ENCODE results near the gene TCAF1.
A peak's percentile ranks its signal among the peaks of the same experiment; 100 is the strongest.
"Not testable (repeated sequence)": the region's sequence is repeated elsewhere in the genome, so short reads cannot be mapped to it uniquely, and the experiment has no call there.

Gene TCAF1

DNA sequence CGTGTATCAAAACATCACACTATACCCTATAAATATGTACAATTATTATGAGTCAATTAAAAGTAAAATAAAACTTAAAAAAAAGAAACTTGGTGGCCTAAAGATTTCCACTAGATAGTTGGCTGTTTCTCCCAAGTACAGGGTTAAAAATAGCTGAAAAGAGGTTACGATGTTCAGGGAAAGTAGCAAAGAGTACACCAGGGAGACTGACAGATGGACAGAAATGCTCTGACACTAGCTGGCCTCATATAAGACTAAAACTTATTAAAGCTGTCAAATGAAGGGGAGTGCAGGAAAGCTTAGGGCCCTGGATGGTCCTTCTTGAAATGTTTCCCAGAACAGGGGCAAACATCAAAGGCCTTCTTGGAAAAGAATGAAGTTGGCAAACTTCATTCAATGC, 51.3 kb downstream of the TCAF1 start:
- DNase-seq, result no peak

GRCh38 chr7:143849785-143850479, 52.0 kb downstream of the TCAF1 start:
- DNase-seq, result no peak

GRCh38 chr7:143848192-143848591, 53.8 kb downstream of the TCAF1 start:
- DNase-seq, result no peak

- no peak for DNase-seq
Measured at GRCh38 chr7:143846692-143847091, 55.3 kb downstream of the TCAF1 start.

DNA sequence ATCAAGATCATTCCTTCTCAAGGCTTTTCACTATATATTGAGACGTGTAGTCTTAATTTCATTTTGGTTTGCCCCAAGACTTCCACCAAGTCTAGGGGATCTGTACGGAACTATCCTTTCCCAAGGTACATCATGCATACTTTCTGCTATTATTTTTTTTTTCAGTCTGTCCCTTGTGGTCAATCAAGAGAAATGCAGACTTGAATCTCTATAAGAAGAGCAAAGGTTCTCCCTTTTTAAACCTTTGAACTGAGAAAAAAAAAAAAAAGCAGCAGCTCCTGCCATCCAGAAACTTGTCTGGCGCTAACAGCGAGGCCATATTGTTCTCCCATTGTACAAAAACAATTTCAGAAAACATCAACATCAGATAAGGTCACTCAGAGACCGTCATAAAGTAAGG, 60.3 kb downstream of the TCAF1 start:
- DNase-seq, result not testable (repeated sequence)

DNA sequence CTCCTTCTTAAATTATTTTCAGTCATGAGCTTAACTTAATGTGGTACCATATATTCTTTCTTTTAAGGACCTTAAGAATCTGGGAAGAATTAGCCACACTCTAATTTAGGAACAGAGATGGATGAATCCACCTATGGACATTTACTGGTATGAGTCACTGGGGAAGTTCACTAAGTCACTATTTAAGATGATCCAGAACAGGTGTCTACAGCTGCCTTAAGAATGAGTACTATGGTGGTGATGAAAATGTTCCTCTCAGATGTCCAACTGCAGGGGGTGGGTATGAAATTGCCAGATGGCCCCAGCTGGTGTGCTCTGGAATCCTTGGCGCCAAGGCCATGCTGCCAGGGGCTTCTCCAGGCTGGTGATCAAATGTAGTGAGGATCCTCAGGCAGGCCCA, 61.9 kb downstream of the TCAF1 start:
- DNase-seq, result not testable (repeated sequence)

DNA sequence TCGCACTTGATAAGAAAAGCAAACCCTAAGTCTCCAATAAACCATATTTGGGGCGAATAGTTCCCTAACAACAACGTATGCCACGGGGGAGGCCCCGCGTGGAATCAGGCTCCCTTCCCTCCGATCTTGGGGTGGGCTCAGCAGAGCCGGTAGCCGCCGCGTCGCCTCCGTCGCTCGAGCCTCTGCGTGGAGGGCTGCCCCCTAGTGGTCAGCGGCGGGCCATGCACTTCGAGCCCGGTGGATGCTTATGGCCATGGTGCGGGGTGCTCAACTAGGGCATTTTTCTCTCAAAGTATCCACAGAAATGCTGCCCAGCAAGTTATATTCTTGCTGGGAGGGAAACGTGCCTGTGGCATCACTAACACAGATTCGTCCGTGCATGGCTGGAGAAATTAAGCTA, 64.8 kb downstream of the TCAF1 start:
- DNase-seq, result peak; percentile 91

DNA sequence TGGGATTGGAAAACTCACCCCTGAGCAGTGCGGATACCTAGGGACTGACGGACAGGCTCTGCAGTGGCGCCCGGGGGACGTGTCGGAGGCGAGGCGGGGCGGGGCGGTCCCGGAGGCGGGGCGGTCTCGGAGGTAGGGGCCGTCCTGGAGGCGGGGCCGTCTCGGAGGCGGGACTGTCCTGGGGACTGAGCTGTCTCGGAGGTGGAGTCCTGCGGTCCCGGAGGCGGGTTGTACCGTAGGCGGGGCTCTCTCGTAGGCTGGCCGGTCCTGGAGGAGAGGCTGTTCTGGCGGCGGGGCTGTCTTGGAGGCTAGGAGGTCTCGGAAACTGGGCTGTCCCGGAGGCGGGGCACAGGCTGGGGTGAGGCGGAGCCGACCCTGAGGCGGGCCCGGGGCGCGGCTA, 65.4 kb downstream of the TCAF1 start:
- peak; percentile 87 for DNase-seq

GRCh38 chr7:143836088-143836487, 65.9 kb downstream of the TCAF1 start:
- DNase-seq, result not testable (repeated sequence)

GRCh38 chr7:143826578-143826977, 75.4 kb downstream of the TCAF1 start:
- not testable (repeated sequence) for DNase-seq

- DNase-seq, result not testable (repeated sequence)
Measured at GRCh38 chr7:143824295-143825135, 77.5 kb downstream of the TCAF1 start.

GRCh38 chr7:143823634-143824294, 78.2 kb downstream of the TCAF1 start:
- not testable (repeated sequence) for DNase-seq

- not testable (repeated sequence) for DNase-seq
Measured at GRCh38 chr7:143821392-143822277, 80.3 kb downstream of the TCAF1 start.

DNA sequence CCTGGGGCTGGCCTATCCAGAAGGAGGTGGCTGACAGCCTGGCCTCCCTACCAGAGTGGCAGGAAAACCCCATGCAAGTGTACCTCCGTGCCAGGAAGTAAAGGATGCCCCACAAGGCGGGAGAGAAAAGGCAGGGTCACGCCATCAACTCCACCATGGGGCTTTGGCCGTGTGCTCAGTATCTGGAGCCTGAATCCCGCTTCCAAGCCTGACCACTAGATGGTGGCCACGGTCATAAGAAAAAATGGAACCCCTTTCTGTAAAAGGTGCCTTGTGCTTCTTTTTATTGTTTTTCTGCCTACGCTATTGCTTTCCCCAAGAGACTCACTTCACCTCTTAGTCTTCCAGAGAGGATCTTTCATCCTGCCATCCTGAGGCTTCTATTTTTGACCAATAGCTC, 84.1 kb downstream of the TCAF1 start:
- not testable (repeated sequence) for DNase-seq

- not testable (repeated sequence) for DNase-seq
Measured at GRCh38 chr7:143816471-143817133, 85.4 kb downstream of the TCAF1 start.

DNA sequence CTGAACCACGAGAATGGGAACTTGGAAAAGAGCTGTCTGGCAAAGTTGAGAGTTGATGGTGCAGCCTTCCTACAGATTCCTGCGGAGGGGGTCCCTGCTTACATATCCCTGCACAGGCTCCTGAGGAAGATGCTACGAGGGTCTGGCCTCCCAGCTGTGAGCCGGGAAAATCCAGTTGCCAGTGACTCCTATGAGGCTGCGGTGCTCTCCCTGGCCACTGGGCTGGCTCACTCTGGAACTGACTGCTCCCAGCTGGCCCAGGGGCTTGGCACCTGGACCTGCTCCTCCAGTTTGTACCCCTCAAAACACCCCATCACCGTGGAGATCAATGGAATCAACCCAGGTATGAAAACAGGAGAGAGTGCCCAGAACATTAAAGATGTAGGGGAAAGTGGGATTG, 91.3 kb downstream of the TCAF1 start:
- not testable (repeated sequence) for DNase-seq

DNA sequence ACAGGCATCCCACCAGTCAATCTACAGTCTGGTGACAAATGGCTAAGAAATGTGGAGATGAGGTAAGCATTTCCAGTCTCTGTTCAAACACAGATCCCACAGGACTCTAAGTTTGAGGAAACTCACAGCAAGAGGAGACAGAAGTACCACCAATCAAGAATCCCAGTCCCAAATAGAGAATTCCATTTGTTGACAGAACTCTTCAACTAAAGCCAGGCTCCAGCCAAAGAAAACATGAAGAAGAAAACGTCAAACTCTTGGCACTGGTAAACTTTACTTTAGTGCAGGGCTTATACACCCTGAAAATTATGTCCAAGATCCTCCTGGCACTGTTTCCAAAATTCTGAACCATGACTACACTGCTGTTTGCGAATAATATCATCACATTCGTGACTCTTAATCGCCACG, 95.3 kb downstream of the TCAF1 start:
- not testable (repeated sequence) for DNase-seq

Measured in CD4-positive, alpha-beta T cell treated with Interleukin-4 for 4 hours (primary cell).